Nephron (organoid): ENCODE results near the gene NHS.

Experiments used
- H3K27ac Mint-ChIP-seq, 3 experiments: 2 replicates each; pipeline ENCODE4 v1.8.0; 2020; ENCODE audit warnings: mixed read lengths in 3 of 3, mild to moderate bottlenecking in 2 of 3, moderate library complexity in 1 of 3
- H3K27me3 Mint-ChIP-seq: 2 replicates; pipeline ENCODE4 v1.8.0; 2021; ENCODE audit warnings: low read depth, mild to moderate bottlenecking, moderate library complexity, mixed read lengths
- H3K36me3 Mint-ChIP-seq: 2 replicates; pipeline ENCODE4 v1.8.0; 2020; ENCODE audit warnings: low read depth, mixed read lengths
- H3K4me1 Mint-ChIP-seq: 2 replicates; pipeline ENCODE4 v1.8.0; 2020; ENCODE audit warnings: mixed read lengths
- H3K4me3 Mint-ChIP-seq, 3 experiments: 2 replicates each; pipeline ENCODE4 v1.8.0; 2020; ENCODE audit warnings: mild to moderate bottlenecking in 3 of 3, mixed read lengths in 3 of 3, moderate library complexity in 2 of 3
- H3K9me3 Mint-ChIP-seq: 2 replicates; pipeline ENCODE4 v1.8.0; 2020; ENCODE audit warnings: mixed read lengths
- TF ChIP-seq, protein P1 (sequence below), 3 experiments: fragments of 200-600 bp; sonication (generic); IDR thresholded peaks; one replicate each; pipeline ENCODE4 v1.5.0; 2021; ENCODE audit warnings: antibody characterized with exemption in 3 of 3; ENCODE audit not compliant: unreplicated experiment in 3 of 3

The NHS gene

GRCh38 chrX:17581641-17582040, 206.6 kb downstream of the NHS start:
- H3K4me3 Mint-ChIP-seq: peak overlapping the region in 1 of 3 experiments; percentile 1
- TF ChIP-seq, protein P1, sequence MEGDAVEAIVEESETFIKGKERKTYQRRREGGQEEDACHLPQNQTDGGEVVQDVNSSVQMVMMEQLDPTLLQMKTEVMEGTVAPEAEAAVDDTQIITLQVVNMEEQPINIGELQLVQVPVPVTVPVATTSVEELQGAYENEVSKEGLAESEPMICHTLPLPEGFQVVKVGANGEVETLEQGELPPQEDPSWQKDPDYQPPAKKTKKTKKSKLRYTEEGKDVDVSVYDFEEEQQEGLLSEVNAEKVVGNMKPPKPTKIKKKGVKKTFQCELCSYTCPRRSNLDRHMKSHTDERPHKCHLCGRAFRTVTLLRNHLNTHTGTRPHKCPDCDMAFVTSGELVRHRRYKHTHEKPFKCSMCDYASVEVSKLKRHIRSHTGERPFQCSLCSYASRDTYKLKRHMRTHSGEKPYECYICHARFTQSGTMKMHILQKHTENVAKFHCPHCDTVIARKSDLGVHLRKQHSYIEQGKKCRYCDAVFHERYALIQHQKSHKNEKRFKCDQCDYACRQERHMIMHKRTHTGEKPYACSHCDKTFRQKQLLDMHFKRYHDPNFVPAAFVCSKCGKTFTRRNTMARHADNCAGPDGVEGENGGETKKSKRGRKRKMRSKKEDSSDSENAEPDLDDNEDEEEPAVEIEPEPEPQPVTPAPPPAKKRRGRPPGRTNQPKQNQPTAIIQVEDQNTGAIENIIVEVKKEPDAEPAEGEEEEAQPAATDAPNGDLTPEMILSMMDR (IDR thresholded peaks at IDR 0.05; ENCODE audit: unreplicated experiment in 3 of 3): no peak
- H3K27me3 Mint-ChIP-seq: no peaks in the 10 kb centered on the region
- no peaks in the 10 kb centered on the region for H3K9me3 Mint-ChIP-seq
- H3K4me1 Mint-ChIP-seq: peaks cover 70% of the 10 kb centered on the region
- H3K36me3 Mint-ChIP-seq: no peaks in the 10 kb centered on the region
- peak overlapping the region; percentile 88 to 96 (median 93) for H3K27ac Mint-ChIP-seq

- H3K9me3 Mint-ChIP-seq: no peaks in the 10 kb centered on the region
- no peaks in the 10 kb centered on the region for H3K36me3 Mint-ChIP-seq
- no peaks in the 10 kb centered on the region for H3K27me3 Mint-ChIP-seq
- H3K4me3 Mint-ChIP-seq: no peak overlapping the region
- peaks cover 46% of the 10 kb centered on the region for H3K4me1 Mint-ChIP-seq
- TF ChIP-seq, protein P1 (IDR thresholded peaks at IDR 0.05; ENCODE audit: unreplicated experiment in 3 of 3): no peak
- H3K27ac Mint-ChIP-seq: peak overlapping the region in 2 of 3 experiments; percentile 60 to 74
These were observed 209.3 kb downstream of the NHS start for GRCh38 chrX:17584248-17584681.

- Mint-ChIP-seq H3K36me3 (no peaks in the 10 kb centered on the region), H3K4me3 (no peak overlapping the region), H3K27ac (peak overlapping the region in 1 of 3 experiments; percentile 37), H3K27me3 (no peaks in the 10 kb centered on the region), H3K9me3 (no peaks in the 10 kb centered on the region), H3K4me1 (peaks cover 39% of the 10 kb centered on the region)
- TF ChIP-seq, protein P1 (IDR thresholded peaks at IDR 0.05; ENCODE audit: unreplicated experiment in 3 of 3): no peak
These were observed 210.0 kb downstream of the NHS start for GRCh38 chrX:17585006-17585405.

- Mint-ChIP-seq H3K9me3 (no peaks in the 10 kb centered on the region), H3K27ac (peak overlapping the region in 2 of 3 experiments; percentile 41 to 88), H3K4me1 (peaks cover 32% of the 10 kb centered on the region), H3K4me3 (no peak overlapping the region), H3K36me3 (no peaks in the 10 kb centered on the region), H3K27me3 (no peaks in the 10 kb centered on the region)
- TF ChIP-seq, protein P1 (IDR thresholded peaks at IDR 0.05; ENCODE audit: unreplicated experiment in 3 of 3): no peak
These were observed 212.4 kb downstream of the NHS start for GRCh38 chrX:17587366-17587765.

DNA sequence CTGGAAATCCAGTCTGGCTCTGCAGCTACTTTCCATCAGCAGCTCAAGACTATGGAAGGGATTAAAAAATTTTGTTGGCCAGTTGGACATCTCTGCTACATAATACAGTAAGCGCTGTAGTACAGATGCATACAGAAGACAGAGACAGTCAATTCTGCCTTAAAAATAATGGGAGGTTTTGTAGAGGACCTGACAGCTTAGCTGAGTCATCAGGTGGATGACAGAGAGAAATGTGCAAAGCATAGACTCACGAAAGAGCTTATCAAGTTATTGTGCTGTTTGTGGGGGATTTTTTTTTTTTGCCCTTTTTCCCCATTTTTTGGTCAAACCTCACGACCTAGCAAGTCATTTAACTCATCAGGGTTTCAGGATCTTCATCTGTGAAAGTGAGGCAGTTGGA, 213.3 kb downstream of the NHS start:
- H3K4me3 Mint-ChIP-seq: no peak overlapping the region
- no peaks in the 10 kb centered on the region for H3K36me3 Mint-ChIP-seq
- peak overlapping the region in 2 of 3 experiments; percentile 43 to 88 for H3K27ac Mint-ChIP-seq
- peaks cover 4% of the 10 kb centered on the region for H3K27me3 Mint-ChIP-seq
- no peaks in the 10 kb centered on the region for H3K9me3 Mint-ChIP-seq
- peaks cover 30% of the 10 kb centered on the region for H3K4me1 Mint-ChIP-seq
- TF ChIP-seq, protein P1 (IDR thresholded peaks at IDR 0.05; ENCODE audit: unreplicated experiment in 3 of 3): no peak
